ENCODE measurements around the gene TMEFF2.

The TMEFF2 gene

DNA sequence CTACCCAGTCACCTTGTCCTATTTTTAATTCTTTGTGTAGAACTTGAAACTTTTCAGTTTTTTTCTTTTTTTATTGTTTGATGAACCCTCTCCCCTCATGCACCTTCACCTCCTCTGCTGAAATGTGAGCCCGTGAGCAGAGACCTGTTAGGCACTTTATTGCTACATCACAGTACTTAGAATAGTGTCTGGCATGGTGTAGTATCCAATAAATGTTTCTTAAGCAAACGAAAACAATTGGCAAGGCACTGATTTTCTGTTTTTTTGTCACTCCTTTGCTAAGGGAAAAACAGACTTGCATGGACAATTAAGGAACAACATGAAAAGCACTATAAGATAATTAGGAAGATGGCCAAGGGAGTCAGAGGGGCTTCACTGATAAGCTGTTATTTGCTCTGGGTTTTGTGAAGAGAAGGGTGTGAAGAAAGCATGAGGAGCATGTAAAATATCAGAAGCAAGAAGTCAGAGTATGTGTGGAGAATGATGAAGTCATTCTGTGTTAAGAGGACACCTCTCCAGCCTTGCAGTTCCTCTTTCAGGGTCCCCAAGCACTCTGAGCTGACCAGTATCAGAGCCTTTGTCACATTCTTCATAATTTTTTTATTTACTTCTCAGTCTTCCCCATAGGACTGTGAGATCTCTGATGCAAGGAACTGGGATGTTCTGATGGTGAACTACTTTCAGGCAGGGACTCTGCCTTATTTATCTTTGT, 248.1 kb downstream of the TMEFF2 start:
- no peak overlapping the region for H3K4me3 ChIP-seq (ENCODE audit: low read length)
- H3K36me3 ChIP-seq (ENCODE audit: control insufficient read depth, insufficient read depth, low read length), result no peaks in the 10 kb centered on the region
- no peaks in the 10 kb centered on the region for H3K27me3 ChIP-seq (ENCODE audit: control insufficient read depth, insufficient read depth, low read length)
- H3K9me3 ChIP-seq (ENCODE audit: control insufficient read depth, low read length), result no peaks in the 10 kb centered on the region
- no peak overlapping the region for H3K9ac ChIP-seq (ENCODE audit: low read length)
- H3K4me1 ChIP-seq (ENCODE audit: control insufficient read depth, insufficient read depth, low read length), result no peaks in the 10 kb centered on the region

DNA sequence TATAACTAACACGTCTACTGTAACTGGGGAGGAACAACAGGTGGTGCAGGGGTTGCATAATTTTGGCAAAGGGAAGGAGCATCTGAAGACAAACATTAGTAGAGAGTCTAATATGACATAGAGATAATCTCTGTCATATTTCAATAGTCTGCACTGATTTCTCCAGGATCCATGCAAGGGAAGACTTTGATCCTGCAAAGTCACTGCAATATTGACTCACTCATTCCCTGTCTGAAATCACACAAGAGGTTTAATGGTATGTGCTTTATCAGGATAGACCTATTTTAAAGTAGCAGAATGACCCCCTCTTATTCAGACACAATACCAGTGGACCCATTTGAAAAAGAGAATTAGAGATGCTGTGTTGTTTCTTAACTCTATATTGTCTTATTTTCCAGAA, 249.1 kb downstream of the TMEFF2 start:
- no peaks in the 10 kb centered on the region for H3K36me3 ChIP-seq (ENCODE audit: control insufficient read depth, insufficient read depth, low read length)

GRCh38 chr2:191942739-191943103, 252.0 kb downstream of the TMEFF2 start:
- H3K36me3 ChIP-seq (ENCODE audit: control insufficient read depth, insufficient read depth, low read length), result no peaks in the 10 kb centered on the region
- no peak overlapping the region for H3K9ac ChIP-seq (ENCODE audit: low read length)
- H3K9me3 ChIP-seq (ENCODE audit: control insufficient read depth, low read length), result no peaks in the 10 kb centered on the region
- H3K27me3 ChIP-seq (ENCODE audit: control insufficient read depth, insufficient read depth, low read length), result no peaks in the 10 kb centered on the region
- H3K4me1 ChIP-seq (ENCODE audit: control insufficient read depth, insufficient read depth, low read length), result no peaks in the 10 kb centered on the region
- no peak overlapping the region for H3K4me3 ChIP-seq (ENCODE audit: low read length)

More for the DNA sequence above, 249.1 kb downstream of the TMEFF2 start:
- H3K27me3 ChIP-seq (ENCODE audit: control insufficient read depth, insufficient read depth, low read length), result no peaks in the 10 kb centered on the region
- no peak overlapping the region for H3K9ac ChIP-seq (ENCODE audit: low read length)
- no peaks in the 10 kb centered on the region for H3K9me3 ChIP-seq (ENCODE audit: control insufficient read depth, low read length)
- H3K4me3 ChIP-seq (ENCODE audit: low read length), result no peak overlapping the region
- H3K4me1 ChIP-seq (ENCODE audit: control insufficient read depth, insufficient read depth, low read length), result no peaks in the 10 kb centered on the region

DNA sequence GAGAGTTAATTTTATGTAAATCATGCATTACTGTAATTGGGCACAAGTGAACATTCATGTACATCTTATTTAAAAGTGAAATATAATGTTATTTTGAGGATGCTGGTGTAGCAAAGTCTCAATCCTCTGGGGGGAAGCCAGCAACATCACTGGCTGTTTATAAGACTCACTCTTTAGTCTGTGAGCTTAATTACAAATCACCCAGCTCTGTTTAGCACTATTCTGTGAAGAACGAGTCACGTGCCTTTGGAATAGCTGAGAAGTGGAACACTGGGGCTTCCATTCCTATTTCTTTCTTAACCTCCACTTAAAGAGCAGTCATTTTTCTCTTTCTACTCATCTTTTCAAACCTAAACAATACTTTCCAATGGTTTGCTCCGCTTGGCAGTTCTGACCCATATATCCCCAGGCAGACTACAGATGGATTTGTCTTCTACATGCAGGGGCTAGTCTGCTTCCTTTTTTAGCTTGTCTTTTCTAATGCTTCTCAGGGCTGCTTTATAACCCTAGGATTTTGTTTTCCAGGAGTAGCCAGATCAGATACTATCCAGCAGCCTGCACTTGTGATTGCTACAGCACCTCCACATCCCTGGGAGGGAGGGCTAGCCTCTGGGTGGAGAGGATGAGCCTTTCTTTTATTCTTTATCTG, 252.5 kb downstream of the TMEFF2 start:
- no peaks in the 10 kb centered on the region for H3K9me3 ChIP-seq (ENCODE audit: control insufficient read depth, low read length)
- no peaks in the 10 kb centered on the region for H3K4me1 ChIP-seq (ENCODE audit: control insufficient read depth, insufficient read depth, low read length)
- H3K36me3 ChIP-seq (ENCODE audit: control insufficient read depth, insufficient read depth, low read length), result no peaks in the 10 kb centered on the region
- H3K9ac ChIP-seq (ENCODE audit: low read length), result no peak overlapping the region
- H3K27me3 ChIP-seq (ENCODE audit: control insufficient read depth, insufficient read depth, low read length), result no peaks in the 10 kb centered on the region
- H3K4me3 ChIP-seq (ENCODE audit: low read length), result no peak overlapping the region

DNA sequence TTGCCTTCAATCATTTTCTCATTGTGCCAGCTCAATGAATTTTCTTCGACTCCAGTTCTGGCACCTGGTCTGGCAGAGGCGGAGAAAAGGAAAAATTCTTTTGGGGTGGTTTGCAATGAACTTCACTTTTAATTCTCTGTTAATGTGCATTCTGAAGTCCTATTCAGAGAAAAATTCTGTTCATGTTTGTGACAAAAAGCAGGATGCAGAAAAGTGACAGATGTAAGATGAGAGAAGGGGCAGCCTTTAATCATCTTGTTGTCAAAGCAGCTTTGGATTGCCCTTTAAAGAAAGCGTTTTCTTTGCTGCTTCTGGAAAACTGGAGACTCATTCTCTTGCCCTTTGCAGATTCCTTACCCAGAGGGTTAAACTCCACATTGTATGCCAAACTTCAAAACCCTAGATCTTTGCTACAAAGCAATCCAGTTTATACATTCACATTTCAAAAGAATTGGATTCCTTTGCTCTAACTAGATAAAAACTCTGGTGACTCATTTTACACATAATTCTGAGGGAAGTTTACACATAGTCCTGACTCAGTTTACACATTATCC, 253.3 kb downstream of the TMEFF2 start:
- Histone ChIP-seq H3K4me3 (ENCODE audit: low read length) (no peak overlapping the region), H3K9ac (ENCODE audit: low read length) (no peak overlapping the region), H3K36me3 (ENCODE audit: control insufficient read depth, insufficient read depth, low read length) (no peaks in the 10 kb centered on the region), H3K27me3 (ENCODE audit: control insufficient read depth, insufficient read depth, low read length) (no peaks in the 10 kb centered on the region), H3K9me3 (ENCODE audit: control insufficient read depth, low read length) (no peaks in the 10 kb centered on the region), H3K4me1 (ENCODE audit: control insufficient read depth, insufficient read depth, low read length) (no peaks in the 10 kb centered on the region)

- Histone ChIP-seq H3K36me3 (ENCODE audit: control insufficient read depth, insufficient read depth, low read length) (no peaks in the 10 kb centered on the region), H3K9me3 (ENCODE audit: control insufficient read depth, low read length) (no peaks in the 10 kb centered on the region), H3K9ac (ENCODE audit: low read length) (no peak overlapping the region), H3K4me3 (ENCODE audit: low read length) (no peak overlapping the region), H3K4me1 (ENCODE audit: control insufficient read depth, insufficient read depth, low read length) (no peaks in the 10 kb centered on the region), H3K27me3 (ENCODE audit: control insufficient read depth, insufficient read depth, low read length) (no peaks in the 10 kb centered on the region)
These were observed 256.0 kb downstream of the TMEFF2 start for GRCh38 chr2:191938779-191939178.

GRCh38 chr2:191936882-191937405, 257.8 kb downstream of the TMEFF2 start:
- H3K9me3 ChIP-seq (ENCODE audit: control insufficient read depth, low read length), result no peaks in the 10 kb centered on the region
- H3K9ac ChIP-seq (ENCODE audit: low read length), result no peak overlapping the region
- no peaks in the 10 kb centered on the region for H3K36me3 ChIP-seq (ENCODE audit: control insufficient read depth, insufficient read depth, low read length)
- H3K4me1 ChIP-seq (ENCODE audit: control insufficient read depth, insufficient read depth, low read length), result no peaks in the 10 kb centered on the region
- H3K27me3 ChIP-seq (ENCODE audit: control insufficient read depth, insufficient read depth, low read length), result no peaks in the 10 kb centered on the region
- H3K4me3 ChIP-seq (ENCODE audit: low read length), result no peak overlapping the region

- Histone ChIP-seq H3K9ac (ENCODE audit: low read length) (no peak overlapping the region), H3K4me3 (ENCODE audit: low read length) (no peak overlapping the region), H3K36me3 (ENCODE audit: control insufficient read depth, insufficient read depth, low read length) (no peaks in the 10 kb centered on the region), H3K27me3 (ENCODE audit: control insufficient read depth, insufficient read depth, low read length) (no peaks in the 10 kb centered on the region), H3K9me3 (ENCODE audit: control insufficient read depth, low read length) (no peaks in the 10 kb centered on the region), H3K4me1 (ENCODE audit: control insufficient read depth, insufficient read depth, low read length) (no peaks in the 10 kb centered on the region)
These were observed 259.5 kb downstream of the TMEFF2 start for GRCh38 chr2:191935247-191935646.

DNA sequence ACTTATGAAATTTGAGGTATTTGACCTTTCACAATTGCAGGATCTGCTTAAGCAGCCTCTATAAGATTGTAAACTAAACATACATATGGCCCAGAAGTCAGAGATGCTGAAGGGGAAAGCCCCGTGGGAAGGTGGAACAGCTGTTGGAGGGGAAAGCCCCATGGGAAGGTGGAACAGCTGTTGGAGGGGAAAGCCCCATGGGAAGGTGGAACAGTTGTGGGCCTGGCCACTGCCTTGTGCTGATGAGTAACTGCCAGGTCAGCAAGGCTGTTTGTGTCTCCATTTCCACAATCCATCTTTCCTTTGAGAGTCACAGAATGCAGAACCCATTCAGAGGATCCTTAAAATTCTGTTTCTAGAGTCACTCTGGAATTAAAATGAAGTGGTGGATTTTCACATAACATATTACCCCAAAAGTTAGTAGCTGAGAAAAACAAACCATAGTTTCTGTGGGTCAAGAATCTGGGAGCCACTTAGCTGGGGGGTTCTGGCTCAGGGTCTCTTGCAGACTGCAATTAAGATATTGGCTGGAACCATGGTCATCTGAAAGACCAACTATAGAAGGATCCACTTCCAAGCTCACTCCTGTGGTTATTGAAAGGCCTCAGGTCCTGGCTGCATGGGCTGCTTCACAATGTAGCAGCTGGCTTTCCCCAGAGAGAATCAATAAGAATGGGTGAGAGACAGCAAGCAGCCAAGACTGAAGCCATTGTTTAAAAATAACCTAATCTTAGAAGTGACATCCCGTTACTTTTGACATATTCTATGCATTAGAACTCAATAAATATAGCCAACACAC, 261.2 kb downstream of the TMEFF2 start:
- Histone ChIP-seq H3K36me3 (ENCODE audit: control insufficient read depth, insufficient read depth, low read length) (no peaks in the 10 kb centered on the region), H3K4me3 (ENCODE audit: low read length) (no peak overlapping the region), H3K9me3 (ENCODE audit: control insufficient read depth, low read length) (no peaks in the 10 kb centered on the region), H3K4me1 (ENCODE audit: control insufficient read depth, insufficient read depth, low read length) (no peaks in the 10 kb centered on the region), H3K27me3 (ENCODE audit: control insufficient read depth, insufficient read depth, low read length) (no peaks in the 10 kb centered on the region), H3K9ac (ENCODE audit: low read length) (no peak overlapping the region)

DNA sequence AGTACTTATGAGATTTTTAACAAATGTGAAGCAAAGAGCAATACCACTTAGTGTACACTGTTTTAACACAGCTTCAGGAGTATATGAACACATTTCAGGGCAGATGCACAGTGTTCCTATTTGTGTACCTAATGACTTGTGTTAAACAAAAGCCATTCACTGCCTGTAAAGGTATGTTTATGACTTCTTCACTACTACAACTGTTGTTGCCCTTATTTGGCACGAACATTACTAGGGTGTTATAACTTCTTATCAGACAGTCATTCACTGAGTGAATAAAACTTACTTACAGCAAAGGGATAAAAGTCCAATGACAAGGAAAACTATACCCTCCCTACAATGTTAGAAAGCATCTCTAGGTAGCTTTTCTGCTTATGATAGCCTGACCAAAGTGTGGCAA, 262.4 kb downstream of the TMEFF2 start:
- no peak overlapping the region for H3K9ac ChIP-seq (ENCODE audit: low read length)
- no peaks in the 10 kb centered on the region for H3K36me3 ChIP-seq (ENCODE audit: control insufficient read depth, insufficient read depth, low read length)
- no peaks in the 10 kb centered on the region for H3K9me3 ChIP-seq (ENCODE audit: control insufficient read depth, low read length)
- H3K4me1 ChIP-seq (ENCODE audit: control insufficient read depth, insufficient read depth, low read length), result no peaks in the 10 kb centered on the region
- H3K4me3 ChIP-seq (ENCODE audit: low read length), result no peak overlapping the region
- no peaks in the 10 kb centered on the region for H3K27me3 ChIP-seq (ENCODE audit: control insufficient read depth, insufficient read depth, low read length)

DNA sequence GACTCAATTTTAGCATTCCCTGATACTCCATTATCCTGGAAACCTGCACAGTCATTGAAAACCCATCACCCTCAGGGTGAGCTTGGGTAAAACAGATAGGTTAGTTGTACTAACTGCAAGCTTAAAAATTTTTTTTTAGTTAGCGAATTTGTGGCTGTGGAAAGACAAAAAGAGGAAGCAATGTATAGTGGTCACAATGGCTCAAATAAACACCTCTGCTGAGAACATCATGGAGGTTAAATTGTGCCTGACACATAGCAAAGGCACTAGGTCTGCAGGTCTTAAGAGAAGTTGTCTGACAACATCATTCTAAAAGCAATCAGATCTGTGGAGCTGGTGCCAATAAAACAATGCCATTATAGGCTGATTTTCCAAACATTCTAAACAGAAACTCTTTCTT, 263.4 kb downstream of the TMEFF2 start:
- no peaks in the 10 kb centered on the region for H3K27me3 ChIP-seq (ENCODE audit: control insufficient read depth, insufficient read depth, low read length)
- H3K4me3 ChIP-seq (ENCODE audit: low read length), result no peak overlapping the region
- H3K9ac ChIP-seq (ENCODE audit: low read length), result no peak overlapping the region
- no peaks in the 10 kb centered on the region for H3K4me1 ChIP-seq (ENCODE audit: control insufficient read depth, insufficient read depth, low read length)
- H3K9me3 ChIP-seq (ENCODE audit: control insufficient read depth, low read length), result no peaks in the 10 kb centered on the region
- no peaks in the 10 kb centered on the region for H3K36me3 ChIP-seq (ENCODE audit: control insufficient read depth, insufficient read depth, low read length)

- no peak overlapping the region for H3K4me3 ChIP-seq (ENCODE audit: low read length)
- no peaks in the 10 kb centered on the region for H3K4me1 ChIP-seq (ENCODE audit: control insufficient read depth, insufficient read depth, low read length)
- H3K36me3 ChIP-seq (ENCODE audit: control insufficient read depth, insufficient read depth, low read length), result no peaks in the 10 kb centered on the region
- no peaks in the 10 kb centered on the region for H3K27me3 ChIP-seq (ENCODE audit: control insufficient read depth, insufficient read depth, low read length)
- no peak overlapping the region for H3K9ac ChIP-seq (ENCODE audit: low read length)
- no peaks in the 10 kb centered on the region for H3K9me3 ChIP-seq (ENCODE audit: control insufficient read depth, low read length)
These were observed 264.5 kb downstream of the TMEFF2 start for GRCh38 chr2:191930205-191930604.

Measured in mucosa of stomach (tissue), 1 donor.